HepG2 (cell line): ENCODE measurements around the gene OAS3. TPM values are rescaled to one million over a fixed set of nuclear protein-coding genes. Genes with fewer than 3 reads are reported as not detected.

Experiments
- CBX5 ChIP-seq: sonication (generic); formaldehyde crosslinking; IDR thresholded peaks from 2 replicates; pipeline ENCODE4 v1.4.0; 2020; ENCODE audit warnings: missing genetic modification reagents, borderline replicate concordance
- MBNL3 ChIP-seq: fragments of 250-450 bp; sonication (Bioruptor Pico); conservative IDR thresholded peaks from 2 replicates; pipeline ENCODE4 v1.8.0; 2022; ENCODE audit warnings: mild to moderate bottlenecking, inconsistent platforms
- POGZ ChIP-seq: sonication (generic); formaldehyde crosslinking; IDR thresholded peaks from 2 replicates; pipeline ENCODE4 v1.4.0; 2020; ENCODE audit warnings: mild to moderate bottlenecking, missing genetic modification reagents
- POLR2A ChIP-seq, 2 experiments: IDR thresholded peaks; 2 replicates each; pipeline ENCODE4 v1.6.1; 2011; ENCODE audit warnings: low read depth in 2 of 2, low read length in 2 of 2, mild to moderate bottlenecking in 1 of 2, moderate library complexity in 1 of 2; ENCODE audit not compliant: insufficient read depth in 1 of 2
- REXO4 ChIP-seq: sonication (generic); formaldehyde crosslinking; IDR thresholded peaks from 2 replicates; pipeline ENCODE4 v1.8.0; 2022; ENCODE audit warnings: missing genetic modification reagents, mild to moderate bottlenecking, borderline replicate concordance
- SAP130 ChIP-seq: IDR thresholded peaks from 2 replicates; pipeline ENCODE4 v1.6.1; 2016; ENCODE audit warnings: low read depth
- THAP11 ChIP-seq: IDR thresholded peaks from 2 replicates; pipeline ENCODE4 v1.6.1; 2016; ENCODE audit warnings: missing biosample characterization, missing genetic modification reagents
- ZNF441 ChIP-seq: sonication (generic); formaldehyde crosslinking; IDR thresholded peaks from 2 replicates; pipeline ENCODE4 v1.7.0; 2021; ENCODE audit warnings: missing genetic modification reagents, borderline replicate concordance
- ZNF891 ChIP-seq: sonication (generic); formaldehyde crosslinking; IDR thresholded peaks from 2 replicates; pipeline ENCODE4 v1.5.0; 2020; ENCODE audit warnings: mild to moderate bottlenecking, missing genetic modification reagents
- polyA plus RNA-seq, 8 experiments: library from polyadenylated mRNA; depleted of rRNA in 3 of 8; stranded (reverse) in 7 of 8; unstranded in 1 of 8; fragments of >200 nt; fragmentation: Illumina TruSeq in 4 of 8; extraction: Trizol in 4 of 8; gene quantifications; 2 replicates each; pipeline versions ENCODE4 v1.2.1 to v1.2.3, GENCODE V29; 2011 to 2016; ENCODE audit warnings: low read depth in 4 of 8, missing spikeins in 1 of 8, mixed read lengths in 1 of 8; ENCODE audit not compliant: insufficient read depth in 1 of 8
- total RNA-seq, 5 experiments: library from RNA; depleted of rRNA; stranded (reverse); fragments of >200 nt; fragmentation: Illumina TruSeq; extraction: Trizol; gene quantifications; 2 replicates each; pipeline ENCODE4 v1.2.3, GENCODE V29; 2016; ENCODE audit warnings: low read depth in 1 of 5
- TF ChIP-seq, protein P1 (sequence below): IDR thresholded peaks from 2 replicates; pipeline ENCODE4 v1.6.1; 2016; ENCODE audit warnings: missing genetic modification reagents, missing compliant biosample characterization
- TF ChIP-seq, protein P2 (sequence below): sonication (generic); formaldehyde crosslinking; conservative IDR thresholded peaks from 2 replicates; pipeline ENCODE4 v1.4.0; 2020; ENCODE audit warnings: missing genetic modification reagents
- TF ChIP-seq, protein P3 (sequence below): sonication (generic); formaldehyde crosslinking; IDR thresholded peaks from 2 replicates; pipeline ENCODE4 v1.8.1; 2023; ENCODE audit warnings: mild to moderate bottlenecking, missing genetic modification reagents
- TF ChIP-seq, protein P4 (sequence below): sonication (generic); formaldehyde crosslinking; IDR thresholded peaks from 2 replicates; pipeline ENCODE4 v1.9.0; 2021; ENCODE audit warnings: missing genetic modification reagents, borderline replicate concordance
- TF ChIP-seq, protein P5 (sequence below): sonication (generic); formaldehyde crosslinking; IDR thresholded peaks from 2 replicates; pipeline ENCODE4 v1.4.0; 2020; ENCODE audit warnings: missing genetic modification reagents, borderline replicate concordance

Gene OAS3
- total and polyA plus RNA-seq, 2 of the 13 experiments (the other 11 are each of a cell fraction or from before 2014, with no cell fraction given), result 4.8 to 10.5 TPM

DNA sequence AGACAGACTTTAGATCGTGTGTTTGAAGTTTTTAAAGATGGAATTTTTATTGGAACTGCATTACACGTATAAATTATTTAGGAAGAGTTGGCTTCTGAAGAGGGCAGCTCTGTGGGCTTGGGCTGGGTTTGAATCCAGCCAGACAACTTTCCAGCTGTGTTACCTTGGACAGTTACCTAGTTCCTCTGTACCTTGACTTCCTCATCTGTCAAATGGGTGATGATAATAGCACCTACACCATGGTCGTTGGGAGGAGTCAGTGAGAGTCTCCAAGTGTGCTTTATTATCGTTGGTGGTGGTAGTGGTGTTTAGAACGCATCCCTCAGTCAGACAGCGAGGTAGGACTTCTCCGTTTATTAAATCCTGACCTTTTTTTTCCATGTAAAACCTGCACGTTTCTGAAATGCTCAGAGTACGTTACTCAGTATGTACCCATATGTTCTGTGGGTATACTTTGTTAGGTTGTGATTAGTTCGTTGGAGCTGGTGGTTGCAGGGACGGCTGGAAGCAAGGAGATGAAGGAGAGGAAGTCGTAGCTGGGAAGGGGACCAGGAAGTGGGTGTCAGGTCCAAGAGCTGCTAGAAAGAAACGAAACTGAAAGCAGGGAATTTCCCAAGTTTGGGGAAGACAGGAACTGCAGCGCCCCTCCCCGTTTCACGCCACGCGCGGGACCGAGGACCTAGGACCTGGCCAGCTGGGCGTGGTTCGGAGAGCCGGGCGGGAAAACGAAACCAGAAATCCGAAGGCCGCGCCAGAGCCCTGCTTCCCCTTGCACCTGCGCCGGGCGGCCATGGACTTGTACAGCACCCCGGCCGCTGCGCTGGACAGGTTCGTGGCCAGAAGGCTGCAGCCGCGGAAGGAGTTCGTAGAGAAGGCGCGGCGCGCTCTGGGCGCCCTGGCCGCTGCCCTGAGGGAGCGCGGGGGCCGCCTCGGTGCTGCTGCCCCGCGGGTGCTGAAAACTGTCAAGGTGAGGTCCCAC, at the start of gene OAS3 (continued):
- TF ChIP-seq, protein P1, sequence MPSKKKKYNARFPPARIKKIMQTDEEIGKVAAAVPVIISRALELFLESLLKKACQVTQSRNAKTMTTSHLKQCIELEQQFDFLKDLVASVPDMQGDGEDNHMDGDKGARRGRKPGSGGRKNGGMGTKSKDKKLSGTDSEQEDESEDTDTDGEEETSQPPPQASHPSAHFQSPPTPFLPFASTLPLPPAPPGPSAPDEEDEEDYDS (CRISPR knock-in tag), result peak; percentile 32; the same call in 1 of the 2 replicates
- TF ChIP-seq, protein P2, sequence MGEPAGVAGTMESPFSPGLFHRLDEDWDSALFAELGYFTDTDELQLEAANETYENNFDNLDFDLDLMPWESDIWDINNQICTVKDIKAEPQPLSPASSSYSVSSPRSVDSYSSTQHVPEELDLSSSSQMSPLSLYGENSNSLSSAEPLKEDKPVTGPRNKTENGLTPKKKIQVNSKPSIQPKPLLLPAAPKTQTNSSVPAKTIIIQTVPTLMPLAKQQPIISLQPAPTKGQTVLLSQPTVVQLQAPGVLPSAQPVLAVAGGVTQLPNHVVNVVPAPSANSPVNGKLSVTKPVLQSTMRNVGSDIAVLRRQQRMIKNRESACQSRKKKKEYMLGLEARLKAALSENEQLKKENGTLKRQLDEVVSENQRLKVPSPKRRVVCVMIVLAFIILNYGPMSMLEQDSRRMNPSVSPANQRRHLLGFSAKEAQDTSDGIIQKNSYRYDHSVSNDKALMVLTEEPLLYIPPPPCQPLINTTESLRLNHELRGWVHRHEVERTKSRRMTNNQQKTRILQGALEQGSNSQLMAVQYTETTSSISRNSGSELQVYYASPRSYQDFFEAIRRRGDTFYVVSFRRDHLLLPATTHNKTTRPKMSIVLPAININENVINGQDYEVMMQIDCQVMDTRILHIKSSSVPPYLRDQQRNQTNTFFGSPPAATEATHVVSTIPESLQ (CRISPR knock-in tag), result no peak
- TF ChIP-seq POLR2A (IDR thresholded peaks at IDR 0.05; ENCODE audit: insufficient read depth in 1 of 2, low read depth in 2 of 2, low read length in 2 of 2) (peak in 1 of 2 experiments; percentile 54), ZNF891 (CRISPR knock-in tag) (no peak), REXO4 (no peak), THAP11 (CRISPR knock-in tag) (peak; percentile 79), MBNL3 (CRISPR knock-in tag) (no peak), POGZ (peak; percentile 63), CBX5 (CRISPR knock-in tag) (0 out of 2 replicates have a peak, but pooled peaks have one; percentile 51), ZNF441 (CRISPR knock-in tag) (0 out of 2 replicates have a peak, but pooled peaks have one; percentile 26), SAP130 (CRISPR knock-in tag) (peak; percentile 88)
- TF ChIP-seq, protein P3, sequence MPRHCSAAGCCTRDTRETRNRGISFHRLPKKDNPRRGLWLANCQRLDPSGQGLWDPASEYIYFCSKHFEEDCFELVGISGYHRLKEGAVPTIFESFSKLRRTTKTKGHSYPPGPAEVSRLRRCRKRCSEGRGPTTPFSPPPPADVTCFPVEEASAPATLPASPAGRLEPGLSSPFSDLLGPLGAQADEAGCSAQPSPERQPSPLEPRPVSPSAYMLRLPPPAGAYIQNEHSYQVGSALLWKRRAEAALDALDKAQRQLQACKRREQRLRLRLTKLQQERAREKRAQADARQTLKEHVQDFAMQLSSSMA, result peak; percentile 55; the same call in 1 of the 2 replicates
- TF ChIP-seq, protein P4, sequence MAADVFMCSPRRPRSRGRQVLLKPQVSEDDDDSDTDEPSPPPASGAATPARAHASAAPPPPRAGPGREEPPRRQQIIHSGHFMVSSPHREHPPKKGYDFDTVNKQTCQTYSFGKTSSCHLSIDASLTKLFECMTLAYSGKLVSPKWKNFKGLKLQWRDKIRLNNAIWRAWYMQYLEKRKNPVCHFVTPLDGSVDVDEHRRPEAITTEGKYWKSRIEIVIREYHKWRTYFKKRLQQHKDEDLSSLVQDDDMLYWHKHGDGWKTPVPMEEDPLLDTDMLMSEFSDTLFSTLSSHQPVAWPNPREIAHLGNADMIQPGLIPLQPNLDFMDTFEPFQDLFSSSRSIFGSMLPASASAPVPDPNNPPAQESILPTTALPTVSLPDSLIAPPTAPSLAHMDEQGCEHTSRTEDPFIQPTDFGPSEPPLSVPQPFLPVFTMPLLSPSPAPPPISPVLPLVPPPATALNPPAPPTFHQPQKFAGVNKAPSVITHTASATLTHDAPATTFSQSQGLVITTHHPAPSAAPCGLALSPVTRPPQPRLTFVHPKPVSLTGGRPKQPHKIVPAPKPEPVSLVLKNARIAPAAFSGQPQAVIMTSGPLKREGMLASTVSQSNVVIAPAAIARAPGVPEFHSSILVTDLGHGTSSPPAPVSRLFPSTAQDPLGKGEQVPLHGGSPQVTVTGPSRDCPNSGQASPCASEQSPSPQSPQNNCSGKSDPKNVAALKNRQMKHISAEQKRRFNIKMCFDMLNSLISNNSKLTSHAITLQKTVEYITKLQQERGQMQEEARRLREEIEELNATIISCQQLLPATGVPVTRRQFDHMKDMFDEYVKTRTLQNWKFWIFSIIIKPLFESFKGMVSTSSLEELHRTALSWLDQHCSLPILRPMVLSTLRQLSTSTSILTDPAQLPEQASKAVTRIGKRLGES (CRISPR knock-in tag), result no peak
- TF ChIP-seq, protein P5, sequence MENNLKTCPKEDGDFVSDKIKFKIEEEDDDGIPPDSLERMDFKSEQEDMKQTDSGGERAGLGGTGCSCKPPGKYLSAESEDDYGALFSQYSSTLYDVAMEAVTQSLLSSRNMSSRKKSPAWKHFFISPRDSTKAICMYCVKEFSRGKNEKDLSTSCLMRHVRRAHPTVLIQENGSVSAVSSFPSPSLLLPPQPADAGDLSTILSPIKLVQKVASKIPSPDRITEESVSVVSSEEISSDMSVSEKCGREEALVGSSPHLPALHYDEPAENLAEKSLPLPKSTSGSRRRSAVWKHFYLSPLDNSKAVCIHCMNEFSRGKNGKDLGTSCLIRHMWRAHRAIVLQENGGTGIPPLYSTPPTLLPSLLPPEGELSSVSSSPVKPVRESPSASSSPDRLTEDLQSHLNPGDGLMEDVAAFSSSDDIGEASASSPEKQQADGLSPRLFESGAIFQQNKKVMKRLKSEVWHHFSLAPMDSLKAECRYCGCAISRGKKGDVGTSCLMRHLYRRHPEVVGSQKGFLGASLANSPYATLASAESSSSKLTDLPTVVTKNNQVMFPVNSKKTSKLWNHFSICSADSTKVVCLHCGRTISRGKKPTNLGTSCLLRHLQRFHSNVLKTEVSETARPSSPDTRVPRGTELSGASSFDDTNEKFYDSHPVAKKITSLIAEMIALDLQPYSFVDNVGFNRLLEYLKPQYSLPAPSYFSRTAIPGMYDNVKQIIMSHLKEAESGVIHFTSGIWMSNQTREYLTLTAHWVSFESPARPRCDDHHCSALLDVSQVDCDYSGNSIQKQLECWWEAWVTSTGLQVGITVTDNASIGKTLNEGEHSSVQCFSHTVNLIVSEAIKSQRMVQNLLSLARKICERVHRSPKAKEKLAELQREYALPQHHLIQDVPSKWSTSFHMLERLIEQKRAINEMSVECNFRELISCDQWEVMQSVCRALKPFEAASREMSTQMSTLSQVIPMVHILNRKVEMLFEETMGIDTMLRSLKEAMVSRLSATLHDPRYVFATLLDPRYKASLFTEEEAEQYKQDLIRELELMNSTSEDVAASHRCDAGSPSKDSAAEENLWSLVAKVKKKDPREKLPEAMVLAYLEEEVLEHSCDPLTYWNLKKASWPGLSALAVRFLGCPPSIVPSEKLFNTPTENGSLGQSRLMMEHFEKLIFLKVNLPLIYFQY (CRISPR knock-in tag), result no peak
